ENCODE results near the gene REEP3. TPM values are rescaled to one million over a fixed set of nuclear protein-coding genes. Genes with fewer than 3 reads are reported as not detected.
A peak's percentile ranks its signal among the peaks of the same experiment; 100 is the strongest.
"Not testable (repeated sequence)": the region's sequence is repeated elsewhere in the genome, so short reads cannot be mapped to it uniquely, and the experiment has no call there.

The REEP3 gene
- polyA plus RNA-seq, 1 donor from 2014 or later, result 5.6 TPM

- Mint-ChIP-seq H3K27ac (no peak overlapping the region), H3K4me1 (peaks cover 11 to 22% (median 13%) of the 10 kb centered on the region in 3 donors), H3K4me3 (no peak overlapping the region), H3K27me3 (no peaks in the 10 kb centered on the region), H3K9me3 (no peaks in the 10 kb centered on the region), H3K36me3 (peaks cover 10% of the 10 kb centered on the region)
Measured at GRCh38 chr10:63498665-63499064, 22.5 kb upstream of the REEP3 start.

- H3K36me3 Mint-ChIP-seq, result peaks cover 10% of the 10 kb centered on the region
- not testable (repeated sequence) for H3K27ac Mint-ChIP-seq, H3K9me3 Mint-ChIP-seq, H3K4me3 Mint-ChIP-seq, H3K27me3 Mint-ChIP-seq
- peaks cover 17 to 28% (median 20%) of the 10 kb centered on the region in 3 donors for H3K4me1 Mint-ChIP-seq
Measured at GRCh38 chr10:63500551-63500950, 20.6 kb upstream of the REEP3 start.

GRCh38 chr10:63501954-63502353, 19.2 kb upstream of the REEP3 start:
- H3K9me3 Mint-ChIP-seq, result no peaks in the 10 kb centered on the region
- no peaks in the 10 kb centered on the region for H3K27me3 Mint-ChIP-seq
- peaks cover 4% of the 10 kb centered on the region for H3K36me3 Mint-ChIP-seq
- H3K4me1 Mint-ChIP-seq, result peaks cover 11 to 27% (median 19%) of the 10 kb centered on the region in 3 donors
- H3K4me3 Mint-ChIP-seq, result no peak overlapping the region
- no peak overlapping the region for H3K27ac Mint-ChIP-seq

DNA sequence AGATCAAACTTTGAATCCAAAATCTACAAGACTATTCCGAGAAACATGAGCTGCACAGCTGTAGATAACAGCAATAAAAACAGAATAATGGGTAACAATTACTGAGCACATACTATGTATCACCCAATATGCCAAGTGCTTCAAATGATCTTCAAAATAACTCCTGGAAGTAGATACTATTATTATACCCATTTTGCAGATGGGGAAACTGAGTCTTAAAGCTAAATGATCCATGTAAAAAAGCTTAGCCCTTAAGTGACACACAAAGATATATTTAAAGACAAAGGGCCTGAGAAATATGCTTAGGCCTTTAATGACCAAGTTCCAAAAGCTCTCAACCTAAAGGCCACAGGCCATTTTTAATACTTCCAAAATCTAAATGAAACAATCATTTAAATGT, 18.4 kb upstream of the REEP3 start:
- Mint-ChIP-seq H3K4me1 (peaks cover 7 to 26% (median 19%) of the 10 kb centered on the region in 3 donors), H3K27me3 (no peaks in the 10 kb centered on the region), H3K9me3 (no peaks in the 10 kb centered on the region), H3K36me3 (peaks cover 4% of the 10 kb centered on the region), H3K4me3 (no peak overlapping the region), H3K27ac (no peak overlapping the region)

GRCh38 chr10:63503395-63503794, 17.8 kb upstream of the REEP3 start:
- Mint-ChIP-seq H3K36me3 (peaks cover 7% of the 10 kb centered on the region), H3K4me1 (peaks cover 7 to 27% (median 17%) of the 10 kb centered on the region in 3 donors), H3K27me3 (no peaks in the 10 kb centered on the region), H3K4me3 (no peak overlapping the region), H3K9me3 (no peaks in the 10 kb centered on the region), H3K27ac (peak overlapping the region in 1 of 3 donors; percentile 21)

- H3K36me3 Mint-ChIP-seq, result peaks cover 9% of the 10 kb centered on the region
- H3K9me3 Mint-ChIP-seq, result no peaks in the 10 kb centered on the region
- peak overlapping the region in 1 of 3 donors; percentile 21 for H3K27ac Mint-ChIP-seq
- no peaks in the 10 kb centered on the region for H3K27me3 Mint-ChIP-seq
- no peak overlapping the region for H3K4me3 Mint-ChIP-seq
- H3K4me1 Mint-ChIP-seq, result peaks cover 11 to 23% (median 16%) of the 10 kb centered on the region in 3 donors
Measured at GRCh38 chr10:63504145-63504881, 16.9 kb upstream of the REEP3 start.

- Mint-ChIP-seq H3K27me3 (no peaks in the 10 kb centered on the region), H3K27ac (no peak overlapping the region), H3K36me3 (peaks cover 9% of the 10 kb centered on the region), H3K4me1 (peaks cover 13 to 26% (median 14%) of the 10 kb centered on the region in 3 donors), H3K4me3 (no peak overlapping the region), H3K9me3 (no peaks in the 10 kb centered on the region)
Measured at GRCh38 chr10:63505562-63505961, 15.6 kb upstream of the REEP3 start.

DNA sequence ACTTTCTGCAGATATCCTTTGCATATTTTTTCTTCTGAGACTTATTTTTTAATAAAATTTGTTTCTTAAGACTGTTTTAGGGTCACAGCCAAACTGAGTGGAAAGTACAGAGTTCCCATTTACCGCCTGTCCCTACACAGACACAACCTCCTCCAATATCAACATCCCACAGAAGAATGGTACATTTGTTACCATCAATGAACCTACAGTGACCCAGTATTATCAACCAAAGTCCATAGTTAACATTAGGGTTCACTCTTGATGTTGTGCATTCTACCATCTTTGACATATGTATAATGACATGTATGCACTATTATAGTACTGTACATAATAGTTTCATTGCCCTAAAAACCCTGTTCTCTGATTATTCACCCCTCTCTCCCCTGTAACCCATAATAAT, 14.6 kb upstream of the REEP3 start:
- Mint-ChIP-seq H3K4me1 (peaks cover 13 to 29% (median 14%) of the 10 kb centered on the region in 3 donors), H3K9me3 (no peaks in the 10 kb centered on the region), H3K36me3 (peaks cover 4% of the 10 kb centered on the region), H3K27me3 (no peaks in the 10 kb centered on the region), H3K27ac (no peak overlapping the region), H3K4me3 (no peak overlapping the region)

DNA sequence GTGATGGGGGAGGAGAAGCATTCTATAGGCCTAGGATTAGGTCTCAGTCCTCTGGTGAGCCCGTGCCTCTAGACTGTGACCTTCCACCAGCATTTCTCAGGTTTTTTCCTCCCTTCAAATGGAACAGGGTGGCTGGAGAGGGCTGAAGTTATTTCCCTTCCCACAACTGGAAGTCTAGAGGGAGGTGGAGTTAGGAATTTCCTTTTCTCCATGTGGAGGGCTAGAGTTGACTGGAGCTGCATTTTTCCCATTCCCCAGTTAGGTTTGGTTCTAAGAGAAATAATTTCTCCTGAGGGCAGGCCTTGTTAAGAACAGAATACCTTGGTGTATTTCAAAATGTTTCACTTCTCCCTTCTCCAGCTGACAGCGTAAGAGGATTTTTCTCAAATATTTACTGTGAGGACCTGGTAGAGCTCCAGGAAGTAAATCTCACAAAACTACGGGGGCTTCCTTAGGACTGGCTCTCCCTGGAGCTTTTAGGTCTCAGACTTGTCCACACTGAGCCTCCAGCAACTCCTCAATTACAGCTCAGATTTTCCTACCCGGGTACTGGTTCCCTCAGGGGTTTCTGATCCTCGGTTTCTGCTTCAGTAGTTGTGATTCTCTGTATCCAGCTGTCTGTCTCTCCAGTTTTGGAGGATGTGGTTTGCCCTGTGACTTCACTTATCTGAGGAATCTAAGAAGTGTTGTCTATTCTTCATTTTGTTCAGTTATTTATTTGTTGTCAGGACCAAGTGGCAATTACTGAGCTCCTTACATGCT, 6.0 kb upstream of the REEP3 start:
- Mint-ChIP-seq H3K4me3 (no peak overlapping the region), H3K9me3 (peaks cover 0 to 4% (median 4%) of the 10 kb centered on the region in 3 donors), H3K36me3 (peaks cover 2% of the 10 kb centered on the region), H3K27me3 (no peaks in the 10 kb centered on the region), H3K4me1 (peaks cover 15 to 37% (median 24%) of the 10 kb centered on the region in 3 donors), H3K27ac (peak overlapping the region in 1 of 3 donors; percentile 20)

GRCh38 chr10:63516207-63516606, 5.0 kb upstream of the REEP3 start:
- peaks cover 2% of the 10 kb centered on the region for H3K36me3 Mint-ChIP-seq
- H3K9me3 Mint-ChIP-seq, result peaks cover 0 to 4% (median 4%) of the 10 kb centered on the region in 3 donors
- H3K27me3 Mint-ChIP-seq, result no peaks in the 10 kb centered on the region
- H3K4me1 Mint-ChIP-seq, result peaks cover 17 to 37% (median 30%) of the 10 kb centered on the region in 3 donors
- H3K27ac Mint-ChIP-seq, result peak overlapping the region in 1 of 3 donors; percentile 17
- no peak overlapping the region for H3K4me3 Mint-ChIP-seq

GRCh38 chr10:63518690-63519288, 2.4 kb upstream of the REEP3 start:
- Mint-ChIP-seq H3K4me1 (peaks cover 21 to 46% (median 32%) of the 10 kb centered on the region in 3 donors), H3K4me3 (peak overlapping the region in 2 of 4 donors; percentile 47 to 83), H3K27me3 (no peaks in the 10 kb centered on the region), H3K9me3 (peaks cover 0 to 4% (median 4%) of the 10 kb centered on the region in 3 donors), H3K36me3 (no peaks in the 10 kb centered on the region), H3K27ac (peak overlapping the region in 2 of 3 donors; percentile 16 to 45)

- no peaks in the 10 kb centered on the region for H3K9me3 Mint-ChIP-seq
- H3K27ac Mint-ChIP-seq, result peak overlapping the region; percentile 90 to 93 (median 91)
- H3K4me1 Mint-ChIP-seq, result peaks cover 26 to 38% (median 32%) of the 10 kb centered on the region in 3 donors
- H3K36me3 Mint-ChIP-seq, result no peaks in the 10 kb centered on the region
- no peaks in the 10 kb centered on the region for H3K27me3 Mint-ChIP-seq
- H3K4me3 Mint-ChIP-seq, result peak overlapping the region; percentile 89 to 95 (median 92)
Measured at GRCh38 chr10:63521416-63522276, 445 bp downstream of the REEP3 start.

GRCh38 chr10:63522277-63522687, 1.1 kb downstream of the REEP3 start:
- Mint-ChIP-seq H3K27me3 (no peaks in the 10 kb centered on the region), H3K36me3 (no peaks in the 10 kb centered on the region), H3K27ac (peak overlapping the region; percentile 90 to 93 (median 91)), H3K4me1 (peaks cover 21 to 38% (median 36%) of the 10 kb centered on the region in 3 donors), H3K9me3 (no peaks in the 10 kb centered on the region), H3K4me3 (peak overlapping the region; percentile 89 to 95 (median 92))

DNA sequence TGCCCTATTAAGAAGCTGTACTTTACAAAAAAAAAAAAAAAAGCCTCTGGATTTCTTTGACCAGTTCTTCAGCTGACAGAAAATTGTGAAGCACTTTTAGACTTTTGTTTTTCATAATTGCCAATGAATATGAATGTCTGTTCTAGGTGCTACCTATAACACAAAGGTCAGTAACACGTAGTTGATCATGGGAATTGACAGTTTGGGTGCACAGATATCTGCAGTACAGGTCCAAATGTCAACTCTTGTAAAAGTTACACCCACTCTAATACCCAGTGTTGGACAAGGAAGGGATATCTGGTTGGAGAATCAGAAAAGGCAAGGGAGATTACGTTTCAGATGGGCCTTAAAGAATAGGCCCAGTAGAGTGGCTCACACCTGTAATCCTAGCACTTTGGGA, 1.8 kb downstream of the REEP3 start:
- no peaks in the 10 kb centered on the region for H3K27me3 Mint-ChIP-seq
- H3K9me3 Mint-ChIP-seq, result no peaks in the 10 kb centered on the region
- no peaks in the 10 kb centered on the region for H3K36me3 Mint-ChIP-seq
- peak overlapping the region in 2 of 4 donors; percentile 89 to 91 for H3K4me3 Mint-ChIP-seq
- H3K27ac Mint-ChIP-seq, result peak overlapping the region in 1 of 3 donors; percentile 91
- peaks cover 20 to 42% (median 40%) of the 10 kb centered on the region in 3 donors for H3K4me1 Mint-ChIP-seq

Data from IgD-negative memory B cell (primary cell).